Astrocyte of the hippocampus (primary cell): ENCODE data around the gene TMEM209.
"Not testable (repeated sequence)": the region's sequence is repeated elsewhere in the genome, so short reads cannot be mapped to it uniquely, and the experiment has no call there.

ENCODE experiments used
- DNase-seq: peaks from one replicate; pipeline ENCODE4 v3.0.0; 2011; ENCODE audit warnings: low read depth, low spot score

The TMEM209 gene

DNA sequence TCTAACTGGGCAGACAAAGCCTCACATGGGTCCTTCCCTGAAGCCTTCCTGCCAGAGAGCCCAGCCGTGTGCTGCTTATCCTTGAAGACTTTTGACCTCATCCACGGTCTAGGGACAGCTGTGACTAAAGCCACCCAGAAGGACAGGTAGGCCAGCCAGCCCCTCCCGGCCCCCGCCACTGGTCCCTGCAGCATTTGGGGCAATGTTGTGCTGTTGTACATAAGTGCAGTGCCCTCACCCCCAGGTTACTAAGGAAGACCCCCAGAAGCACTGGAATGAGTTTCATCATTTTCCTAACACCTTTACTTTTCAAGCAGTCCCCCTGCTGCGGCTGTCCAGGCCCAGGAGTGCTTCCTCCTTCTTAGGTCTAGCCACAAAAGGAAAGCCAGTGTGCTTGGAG is 43.0 kb downstream of the TMEM209 start:
- DNase-seq, result no peak

DNA sequence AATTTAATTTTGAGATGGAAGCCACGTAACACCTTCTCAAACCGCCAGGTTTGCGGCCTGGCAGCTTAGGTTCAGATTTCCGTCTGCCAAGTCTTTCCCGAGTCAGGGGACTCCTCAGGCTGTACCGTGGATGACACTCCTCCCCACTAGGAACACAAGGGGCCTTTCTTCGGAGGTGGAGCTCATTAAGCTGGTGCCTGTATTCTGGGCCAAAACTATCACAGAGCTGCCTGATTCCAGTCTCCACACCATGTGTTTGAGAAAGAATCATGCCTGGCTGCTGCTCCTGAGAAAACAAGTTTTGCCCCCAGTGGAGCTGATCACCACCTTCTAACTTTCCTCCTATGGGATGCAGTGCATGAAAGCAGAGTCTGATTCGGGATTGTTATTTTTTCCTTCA is 44.8 kb downstream of the TMEM209 start:
- DNase-seq, result no peak

DNA sequence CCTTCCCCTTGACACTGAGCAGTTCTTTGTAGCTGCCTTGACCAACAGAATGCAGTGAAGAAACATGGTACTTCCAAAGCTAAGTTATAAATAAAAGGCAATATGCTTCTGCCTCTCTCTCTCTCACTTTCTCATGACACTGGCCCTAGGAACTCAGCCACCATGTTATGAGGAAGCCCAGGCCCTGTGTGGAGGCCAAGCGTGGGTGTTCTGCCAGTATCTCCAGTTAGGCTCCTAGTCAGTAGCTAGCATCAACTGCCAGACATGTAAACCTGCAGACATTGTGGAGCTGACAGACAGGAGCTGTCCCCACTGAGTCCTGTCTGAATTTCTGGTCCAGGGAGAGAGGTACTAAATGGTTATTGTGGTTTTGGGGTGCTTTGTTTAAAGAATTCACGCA is 45.2 kb downstream of the TMEM209 start:
- no peak for DNase-seq

DNA sequence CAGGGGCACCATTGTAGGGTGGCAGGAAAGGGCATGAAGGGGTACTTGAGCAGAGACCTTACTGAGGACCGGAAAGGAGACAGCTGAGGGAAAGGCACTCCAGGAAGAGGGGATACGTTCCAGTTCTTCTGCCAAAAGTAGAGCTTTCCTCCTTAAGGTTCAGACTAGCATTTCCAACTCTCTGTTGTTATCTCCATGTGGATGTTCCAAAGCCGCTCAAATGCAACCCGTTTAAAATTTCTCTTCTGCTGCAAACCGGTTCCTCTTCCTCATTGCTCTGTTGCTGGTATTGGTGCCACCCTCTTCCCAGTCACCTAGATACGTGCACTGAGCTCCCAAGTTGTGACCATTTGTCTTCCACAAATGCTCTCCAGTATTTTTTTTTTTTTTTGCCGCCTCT is 47.5 kb downstream of the TMEM209 start:
- no peak for DNase-seq

- no peak for DNase-seq
Measured at GRCh38 chr7:130156140-130156539, 49.1 kb downstream of the TMEM209 start.

DNA sequence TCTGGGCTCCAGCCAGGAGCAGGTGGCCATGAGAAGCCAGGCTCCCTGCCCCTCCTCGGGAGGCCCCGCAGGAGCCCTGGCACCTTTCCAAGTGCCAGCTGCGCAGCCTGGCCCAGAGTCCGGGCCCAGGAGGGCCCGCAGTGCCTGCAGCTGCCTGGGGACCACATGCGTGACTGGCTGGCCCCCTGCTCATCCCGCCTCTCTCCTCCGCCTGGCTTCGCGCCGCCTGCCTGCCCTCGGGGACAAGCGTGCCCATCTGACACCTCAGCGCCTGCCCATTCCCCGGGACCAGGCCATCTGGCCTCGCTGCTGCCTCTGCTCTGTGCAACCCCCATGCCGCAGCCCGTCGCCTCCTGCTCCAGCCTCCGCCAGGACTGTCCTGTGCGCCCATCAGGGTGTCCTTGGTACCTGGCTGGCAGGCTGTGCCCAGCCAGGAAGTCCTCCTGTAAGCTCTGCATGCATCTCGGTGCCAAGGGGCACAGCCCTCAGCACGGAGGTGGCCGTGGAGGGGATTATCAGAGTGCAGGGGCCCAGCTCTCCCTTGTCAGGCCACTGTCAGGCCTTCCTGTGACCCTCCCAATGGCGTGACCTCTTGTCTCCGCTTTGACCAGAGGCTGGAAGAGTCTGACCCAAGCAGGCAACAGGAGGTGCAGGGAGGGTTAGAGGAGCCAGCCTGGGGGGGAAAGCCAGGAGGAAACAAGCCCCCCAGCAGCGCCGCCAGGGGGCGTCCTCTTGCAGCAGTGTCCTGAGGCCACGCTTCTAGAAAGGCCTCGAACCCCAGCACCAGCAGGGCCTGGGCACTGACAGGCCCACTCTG is 50.5 kb downstream of the TMEM209 start:
- DNase-seq, result no peak

GRCh38 chr7:130154131-130154500 is 51.1 kb downstream of the TMEM209 start:
- DNase-seq, result no peak

DNA sequence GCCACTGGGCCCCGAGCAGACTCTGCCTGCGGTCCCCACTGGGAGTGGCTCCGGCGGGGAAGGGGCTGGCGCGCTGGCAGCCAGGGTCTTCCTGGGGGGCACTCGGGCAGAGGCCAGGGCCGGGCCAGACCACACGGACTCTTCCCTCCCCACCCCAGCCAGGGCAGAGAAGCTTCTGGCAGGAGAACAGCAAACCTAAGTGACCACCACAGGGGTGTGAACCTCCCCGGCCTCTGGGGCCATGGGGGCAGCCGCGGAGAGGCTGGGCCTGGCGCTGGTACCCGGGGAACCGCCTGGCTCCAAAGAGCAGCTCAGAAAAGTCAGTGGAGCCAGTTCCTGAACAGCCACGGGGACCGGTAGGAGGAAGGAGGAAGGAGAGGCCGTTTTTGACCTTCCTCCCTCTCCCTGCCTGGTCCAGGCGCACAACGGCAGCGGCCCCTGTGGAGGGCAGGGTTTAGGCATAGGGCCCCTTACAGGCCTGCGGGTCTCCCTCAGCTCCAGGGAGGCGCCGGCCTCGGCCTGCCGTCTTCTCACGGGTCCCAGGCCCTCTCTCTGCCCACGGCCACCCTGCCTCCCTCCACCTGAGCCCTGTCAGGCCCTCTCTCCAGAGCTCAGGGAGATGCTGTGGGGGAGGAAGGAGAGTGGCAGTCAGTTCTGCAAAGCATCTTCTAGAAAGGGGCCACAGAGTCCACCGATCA is 51.8 kb downstream of the TMEM209 start:
- DNase-seq, result no peak

- DNase-seq, result no peak
Measured at GRCh38 chr7:130152493-130153210, 52.6 kb downstream of the TMEM209 start.

DNA sequence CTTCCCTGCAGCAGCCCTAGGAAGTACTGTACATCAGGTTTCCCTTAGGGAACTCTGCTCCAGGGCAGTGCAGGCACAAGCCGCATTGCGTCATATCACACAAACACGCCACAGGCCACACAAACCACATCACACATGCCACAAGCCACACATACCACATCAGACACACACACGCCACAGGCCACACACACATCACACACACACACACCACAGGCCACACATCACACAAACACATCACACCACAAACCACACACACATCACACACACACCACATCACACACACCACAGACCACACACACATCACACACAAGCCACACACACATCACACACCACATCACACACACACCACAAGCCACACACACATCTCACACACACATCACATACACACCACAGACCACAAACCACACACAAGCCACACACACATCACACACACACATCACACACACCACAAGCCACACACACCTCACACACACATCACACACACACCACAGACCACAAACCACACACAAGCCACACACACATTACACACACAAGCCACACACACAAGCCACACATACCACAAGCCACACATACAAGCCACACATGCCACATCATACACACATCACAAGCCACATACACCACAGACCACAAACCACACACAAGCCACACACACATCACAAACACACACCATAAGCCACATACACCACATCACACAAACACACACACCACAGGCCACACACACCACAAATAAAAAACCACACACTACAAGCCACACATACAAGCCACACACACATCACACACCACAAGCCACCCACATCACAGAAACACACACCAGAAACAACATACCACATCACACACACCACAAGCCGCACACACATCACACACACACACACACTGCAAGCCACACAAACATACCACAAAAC is 53.4 kb downstream of the TMEM209 start:
- no peak for DNase-seq

DNA sequence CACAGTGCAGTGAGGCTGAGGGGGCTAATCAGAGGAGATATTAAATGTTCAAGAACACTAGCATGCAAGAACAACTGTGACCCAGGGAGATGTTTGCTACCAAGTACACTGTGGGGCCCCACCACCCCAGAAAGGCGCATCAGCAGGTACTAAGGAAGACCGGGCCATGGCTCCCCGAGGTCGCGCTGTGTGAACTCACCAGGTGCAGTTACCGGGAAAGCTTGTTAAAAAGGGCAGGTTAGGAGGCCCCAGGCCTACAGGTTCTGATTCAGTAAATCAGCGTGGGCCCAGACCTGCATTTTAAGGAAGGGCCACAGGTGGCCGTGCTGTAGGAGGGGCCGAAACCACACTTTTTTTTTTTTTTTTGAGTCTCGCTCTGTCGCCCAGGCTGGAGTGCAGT is 54.6 kb downstream of the TMEM209 start:
- DNase-seq, result no peak

DNA sequence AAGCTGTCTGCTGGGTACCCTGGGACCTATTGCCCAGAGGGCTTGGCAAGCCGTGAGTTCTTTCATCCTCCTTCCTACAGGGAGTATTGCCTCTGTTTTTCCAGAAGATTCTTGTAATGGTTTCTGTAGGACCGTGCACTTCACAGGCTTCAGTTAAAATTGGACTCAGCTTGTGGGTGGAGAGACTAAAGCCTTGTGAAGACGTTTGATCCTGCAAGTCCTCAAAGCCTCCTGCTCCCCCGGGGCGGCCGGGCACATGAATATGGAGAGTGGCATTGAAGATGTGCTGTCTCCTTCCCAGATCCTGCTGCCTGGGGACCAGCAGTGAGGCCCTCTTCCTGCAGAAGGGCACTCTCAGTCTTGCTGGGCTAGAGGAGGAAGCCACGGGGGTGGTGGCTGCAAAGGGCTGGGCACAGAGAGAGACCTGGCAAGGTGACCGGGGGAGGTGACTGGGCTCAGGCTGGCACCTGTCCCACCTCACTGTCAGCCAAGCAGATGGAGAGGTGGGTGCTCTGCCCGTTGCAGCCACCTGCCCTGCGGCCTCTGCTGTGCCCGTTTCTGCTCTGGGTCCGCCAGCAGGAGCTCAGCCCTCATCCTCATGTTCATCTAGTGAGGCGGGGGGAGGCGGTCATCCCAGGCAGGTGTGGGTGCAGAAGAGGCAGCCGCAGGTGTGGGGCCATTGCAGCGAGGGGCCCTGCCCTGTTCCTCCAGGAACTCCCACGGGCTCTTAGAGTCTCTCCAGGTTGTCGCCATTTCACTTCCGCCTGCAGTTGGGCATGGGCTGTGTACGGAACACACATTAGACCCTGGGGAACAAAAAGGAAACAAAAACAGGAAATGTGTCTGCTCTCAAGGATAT is 55.7 kb downstream of the TMEM209 start:
- DNase-seq, result no peak

- DNase-seq, result no peak
Measured at GRCh38 chr7:130148561-130148960, 56.6 kb downstream of the TMEM209 start.

DNA sequence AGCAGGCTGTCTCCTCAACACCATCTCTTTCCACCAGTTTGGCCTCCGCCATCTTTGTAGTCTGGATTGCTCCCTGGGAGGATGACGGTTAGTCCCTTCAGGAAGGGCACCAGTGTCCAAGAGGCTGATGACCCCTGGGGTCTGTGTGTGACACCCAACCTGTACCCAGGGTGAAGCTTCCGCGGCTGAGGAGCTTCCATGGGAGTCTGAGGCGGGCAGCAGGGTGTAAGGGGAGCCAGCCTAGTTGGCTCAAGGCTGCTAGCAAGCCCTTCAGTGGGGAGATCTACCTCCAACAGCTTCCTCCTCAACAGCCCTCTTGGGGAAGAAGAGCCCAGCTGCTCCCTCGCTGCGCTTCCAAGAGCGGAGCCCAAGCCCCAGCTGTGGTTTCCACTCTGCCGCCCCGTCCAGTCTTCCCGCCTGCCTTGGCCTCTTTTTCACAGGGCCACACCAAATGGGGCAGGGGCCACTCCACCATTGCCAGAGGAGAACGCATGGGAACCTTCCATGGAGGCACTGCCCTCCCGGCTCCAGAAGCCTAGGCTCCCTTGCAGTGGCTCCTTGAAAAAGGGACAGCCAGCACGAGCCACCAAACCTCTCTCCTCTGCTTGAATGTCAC is 57.4 kb downstream of the TMEM209 start:
- no peak for DNase-seq

GRCh38 chr7:130146693-130147405 is 58.4 kb downstream of the TMEM209 start:
- no peak for DNase-seq

- not testable (repeated sequence) for DNase-seq
Measured at GRCh38 chr7:130146142-130146541, 59.1 kb downstream of the TMEM209 start.

DNA sequence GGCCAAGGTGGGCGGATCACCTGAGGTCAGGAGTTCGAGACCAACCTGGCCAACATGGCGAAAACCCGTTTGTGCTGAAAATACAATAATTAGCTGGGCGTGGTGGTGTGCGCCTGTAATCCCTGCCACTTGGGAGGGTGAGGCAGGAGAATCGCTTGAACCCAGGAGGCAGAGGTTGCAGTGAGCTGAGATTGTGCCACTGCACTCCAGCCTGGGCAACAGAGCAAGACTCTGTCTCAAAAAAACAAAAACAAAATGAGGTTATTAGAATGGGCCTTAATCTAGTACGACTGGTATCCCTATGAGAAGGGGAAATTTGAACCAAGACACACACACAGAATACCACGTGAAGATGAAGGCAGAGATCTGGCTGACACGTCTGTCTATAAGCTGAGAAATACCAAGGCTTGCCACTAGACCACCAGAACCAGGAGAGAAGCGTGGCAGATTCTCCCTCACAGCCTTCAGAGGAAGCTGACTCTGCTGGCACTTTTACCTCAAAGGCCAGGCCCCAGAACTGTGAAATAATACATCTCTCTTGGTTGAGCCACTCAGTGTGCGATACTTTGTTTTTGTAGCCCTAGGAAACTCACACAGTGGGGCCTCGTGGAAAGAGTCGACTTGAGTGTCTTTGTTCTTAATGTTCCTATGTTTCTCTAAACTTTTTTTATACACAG is 59.6 kb downstream of the TMEM209 start:
- DNase-seq, result no peak

GRCh38 chr7:130144312-130145171 is 60.7 kb downstream of the TMEM209 start:
- DNase-seq, result peak; percentile 96
